Epithelial cell of esophagus (primary cell): ENCODE results near the gene MAPK8IP3.

Experiments used
- DNase-seq: peaks from one replicate; pipeline ENCODE4 v3.0.0; 2010; ENCODE audit warnings: low read depth
- H3K4me3 ChIP-seq: 2 replicates; pipeline ENCODE4 v1.5.1; 2011; ENCODE audit warnings: mild to moderate bottlenecking, low read length, control low read depth
- CTCF ChIP-seq: IDR thresholded peaks from 2 replicates; pipeline ENCODE4 v1.5.1; 2011; ENCODE audit warnings: low read depth, mild to moderate bottlenecking, low read length, control low read depth, inconsistent platforms; ENCODE audit not compliant: insufficient read depth; ENCODE audit errors: missing control alignments

The MAPK8IP3 gene

DNA sequence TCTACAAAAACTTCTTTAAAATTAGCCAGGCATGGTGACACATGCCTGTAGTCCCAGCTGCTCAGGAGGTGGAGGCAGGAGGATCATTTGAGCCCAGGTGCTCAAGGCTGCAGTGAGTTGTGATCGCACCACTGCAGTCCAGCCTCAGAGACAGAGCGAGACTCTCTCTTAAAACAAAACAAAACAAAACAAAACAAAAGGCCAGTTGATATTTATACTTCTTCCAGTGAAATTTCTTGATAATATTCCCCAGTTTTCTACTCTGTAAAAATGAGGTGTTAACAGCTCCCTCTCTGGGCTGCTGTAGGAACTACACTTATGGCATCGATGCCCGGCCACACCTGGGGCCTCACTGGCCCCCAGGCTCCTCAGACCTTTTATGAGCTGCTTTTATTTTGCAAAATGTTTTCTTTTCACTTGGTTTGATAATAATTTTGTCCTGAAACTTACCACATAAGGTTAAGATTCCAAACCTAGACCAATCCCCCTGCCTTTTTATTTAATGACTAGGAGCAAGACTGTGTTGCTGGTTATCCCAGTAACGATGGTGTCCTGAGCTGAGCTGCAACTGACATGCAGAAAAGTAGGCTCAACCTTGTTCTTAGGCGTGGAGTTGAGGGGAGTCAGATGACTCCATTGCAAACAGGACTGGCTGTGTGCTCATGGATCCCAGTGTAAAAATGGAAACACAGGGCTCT lies 17.6 kb downstream of the MAPK8IP3 start:
- TF ChIP-seq CTCF = peak; percentile 82
- peak; percentile 52 for DNase-seq

DNA sequence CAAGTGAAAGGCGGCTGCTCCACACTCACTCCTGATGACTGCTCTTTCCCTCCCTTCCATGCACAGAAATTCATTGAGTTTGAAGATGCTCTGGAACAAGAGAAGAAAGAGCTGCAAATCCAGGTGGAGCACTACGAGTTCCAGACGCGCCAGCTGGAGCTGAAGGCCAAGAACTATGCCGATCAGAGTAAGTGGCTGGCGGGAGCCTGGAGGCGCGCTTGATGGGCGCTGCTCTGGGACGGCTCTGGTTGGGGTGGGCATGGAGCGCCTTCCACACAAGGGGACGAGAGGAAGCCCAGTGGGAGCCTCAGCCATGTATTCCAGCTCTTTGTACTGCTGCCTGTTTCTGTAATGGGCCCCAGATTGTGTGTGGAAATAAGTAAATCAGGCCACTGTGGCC lies 18.5 kb downstream of the MAPK8IP3 start:
- no peak for TF ChIP-seq CTCF
- no peak overlapping the region for H3K4me3 ChIP-seq
- DNase-seq = no peak

More for the DNA sequence above, 17.6 kb downstream of the MAPK8IP3 start:
- H3K4me3 ChIP-seq = no peak overlapping the region

- TF ChIP-seq CTCF = no peak
- DNase-seq = no peak
- H3K4me3 ChIP-seq = no peak overlapping the region
Observed at GRCh38 chr16:1726661-1727502, 20.9 kb downstream of the MAPK8IP3 start.

DNA sequence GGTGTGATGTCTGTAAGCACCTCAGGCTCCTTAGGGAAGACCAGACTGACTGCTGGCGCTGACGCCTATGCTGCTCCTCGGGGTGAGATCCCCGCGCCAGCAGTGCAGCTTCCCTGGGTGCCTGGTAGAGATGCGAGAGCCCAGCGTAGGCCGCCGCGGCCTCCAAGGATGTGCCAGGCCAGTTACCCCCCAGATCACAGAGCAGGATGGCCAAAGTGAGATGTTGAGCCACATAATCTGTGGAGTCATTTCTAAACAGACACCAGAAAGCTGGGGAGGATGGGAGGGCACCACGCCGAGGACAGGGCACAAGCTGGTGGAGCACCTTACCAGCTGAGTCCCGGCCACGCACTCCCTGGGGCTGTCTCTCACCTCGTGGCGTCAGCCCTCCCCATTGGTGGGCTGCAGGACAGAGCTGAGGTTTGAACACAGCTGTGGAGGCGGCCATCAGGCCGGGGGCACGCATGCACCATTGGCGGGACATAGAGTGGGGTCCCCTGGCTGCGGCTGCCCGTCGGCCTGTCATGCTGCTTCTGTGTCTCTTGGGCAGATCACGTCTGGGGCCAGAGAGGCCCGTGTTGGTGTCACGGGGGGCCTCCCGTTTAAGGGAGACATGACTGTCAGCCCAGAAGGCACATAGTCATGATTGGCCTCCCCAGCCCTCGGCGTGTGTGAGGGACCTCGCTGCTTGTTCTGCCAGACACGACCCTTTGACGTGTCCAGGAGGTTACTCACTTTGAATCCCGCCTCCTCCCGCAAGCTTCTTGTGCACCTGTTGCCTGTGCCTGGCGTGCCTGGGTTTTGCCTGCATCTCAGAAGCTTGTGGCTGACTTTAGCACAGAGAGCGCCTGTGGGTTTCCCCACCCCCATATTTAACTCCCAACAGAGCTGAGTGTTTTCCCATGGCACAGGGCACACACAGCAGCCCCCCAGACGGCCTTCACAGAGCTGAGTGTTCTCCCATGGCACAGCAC lies 21.9 kb downstream of the MAPK8IP3 start:
- H3K4me3 ChIP-seq = no peak overlapping the region
- DNase-seq = no peak
- no peak for TF ChIP-seq CTCF

- no peak for DNase-seq
- H3K4me3 ChIP-seq = no peak overlapping the region
- no peak for TF ChIP-seq CTCF
Observed at GRCh38 chr16:1729026-1729425, 23.0 kb downstream of the MAPK8IP3 start.

- H3K4me3 ChIP-seq = no peak overlapping the region
- TF ChIP-seq CTCF = no peak
- no peak for DNase-seq
Observed at GRCh38 chr16:1729445-1729844, 23.4 kb downstream of the MAPK8IP3 start.
